HepG2 (cell line): Measurements from ENCODE around the gene REM2. TPM values are rescaled to one million over a fixed set of nuclear protein-coding genes. Genes with fewer than 3 reads are reported as not detected.

Experiments used
- ATAC-seq: fragments of 200-7000 bp; cut with Tn5 transposase; 3 replicates; pipeline ENCODE4 v1.9.1; 2020; ENCODE audit warnings: mild to moderate bottlenecking, moderate library complexity
- BruUV-seq: library from RNA; stranded (reverse); fragments of 400-500 nt; replicated peaks from 2 replicates; lab custom pipeline; 2021; lab: Mats Ljungman, UMichigan
- CTCF ChIA-PET: fragments of 300-600 bp; formaldehyde crosslinking; extraction: SDS; loops from one replicate; lab custom pipeline; 2021; ENCODE audit warnings: low total read pairs, inconsistent platforms, low intra/inter-chr PET ratio; lab: Yijun Ruan, JAX
- POLR2A ChIA-PET: fragments of 350-600 bp; sonication (Branson Sonifier 250); formaldehyde crosslinking; loops from one replicate; lab custom pipeline; 2020; ENCODE audit warnings: antibody characterized with exemption, inconsistent platforms; lab: Yijun Ruan, JAX
- DNase-seq: peaks from one replicate; pipeline ENCODE4 v3.0.0-alpha.2; 2015; ENCODE audit warnings: low spot score
- FAIRE-seq: peaks from 3 replicates; lab custom pipeline; 2011; peaks lifted over from hg19 to GRCh38; lab: Jason Lieb, UNC
- H2AFZ ChIP-seq: one replicate; pipeline ENCODE4 v1.6.1; 2011; ENCODE audit warnings: low read length, inconsistent platforms
- H3K27ac ChIP-seq: fragments of 300-600 bp; 3 replicates; pipeline ENCODE4 v1.8.0; 2011; ENCODE audit warnings: mixed run types, mild to moderate bottlenecking, mixed read lengths, low read length, inconsistent platforms; ENCODE audit not compliant: insufficient read depth; ENCODE audit errors: extremely low read length
- H3K27me3 ChIP-seq, 2 experiments: fragments of 200-600 bp in 1 of 2; 2 replicates in 1 of 2; 3 replicates in 1 of 2; pipeline versions ENCODE4 v1.6.0 to v1.8.0; 2011; ENCODE audit warnings: low read length in 2 of 2, mild to moderate bottlenecking in 2 of 2, moderate library complexity in 2 of 2, inconsistent platforms in 1 of 2; ENCODE audit not compliant: insufficient read depth in 2 of 2, control insufficient read depth in 1 of 2
- H3K36me3 ChIP-seq, 2 experiments: fragments of 200-600 bp in 1 of 2; replicated peaks in 1 of 2; 2 replicates in 1 of 2; 3 replicates in 1 of 2; pipeline versions ENCODE4 v1.5.1 to v1.8.0; 2011; ENCODE audit warnings: low read length in 2 of 2, inconsistent platforms in 1 of 2; ENCODE audit not compliant: insufficient read depth in 2 of 2, control insufficient read depth in 1 of 2
- H3K4me1 ChIP-seq: 2 replicates; pipeline ENCODE4 v1.5.1; 2012; ENCODE audit warnings: low read length, inconsistent platforms; ENCODE audit not compliant: insufficient read depth
- H3K4me2 ChIP-seq: 2 replicates; pipeline ENCODE4 v1.6.0; 2011; ENCODE audit warnings: low read depth, low read length, inconsistent platforms
- H3K4me3 ChIP-seq, 3 experiments: fragments of 200-600 bp in 1 of 3; sonication (generic), shearing (Covaris generic) in 1 of 3; replicated peaks in 1 of 3; 2 replicates each; pipeline ENCODE4 v1.5.1; 2011 to 2016; ENCODE audit warnings: low read length in 3 of 3, inconsistent platforms in 2 of 3, low read depth in 2 of 3, mild to moderate bottlenecking in 2 of 3, control low read depth in 1 of 3, mixed read lengths in 1 of 3; ENCODE audit not compliant: insufficient read depth in 1 of 3
- H3K79me2 ChIP-seq: one replicate; pipeline ENCODE4 v1.6.1; 2011; ENCODE audit warnings: low read length, inconsistent platforms; ENCODE audit not compliant: insufficient read depth
- H3K9ac ChIP-seq: 2 replicates; pipeline ENCODE4 v1.6.0; 2011; ENCODE audit warnings: mild to moderate bottlenecking, low read depth, low read length, inconsistent platforms; ENCODE audit not compliant: insufficient read depth
- H3K9me3 ChIP-seq: 2 replicates; pipeline ENCODE4 v1.5.1; 2012; ENCODE audit warnings: mild to moderate bottlenecking, low read length
- H4K20me1 ChIP-seq: 2 replicates; pipeline ENCODE4 v1.6.0; 2011; ENCODE audit warnings: inconsistent platforms, mild to moderate bottlenecking, low read length, moderate library complexity; ENCODE audit not compliant: insufficient read depth
- CENPX ChIP-seq: sonication (generic); formaldehyde crosslinking; IDR thresholded peaks from 2 replicates; pipeline ENCODE4 v1.9.0; 2021; ENCODE audit warnings: mild to moderate bottlenecking, missing genetic modification reagents, moderate library complexity
- ELF1 ChIP-seq: sonication (generic); formaldehyde crosslinking; IDR thresholded peaks from 2 replicates; pipeline ENCODE4 v1.4.0; 2020; ENCODE audit warnings: missing genetic modification reagents
- GATA4 ChIP-seq: sonication (generic); IDR thresholded peaks from 2 replicates; pipeline ENCODE4 v1.6.1; 2016; ENCODE audit warnings: antibody characterized with exemption, low read depth, borderline replicate concordance
- RFXANK ChIP-seq: IDR thresholded peaks from 2 replicates; pipeline ENCODE4 v1.6.1; 2016
- TSC22D2 ChIP-seq: sonication (generic); formaldehyde crosslinking; IDR thresholded peaks from 2 replicates; pipeline ENCODE4 v1.5.1; 2020; ENCODE audit warnings: missing genetic modification reagents, mild to moderate bottlenecking, borderline replicate concordance
- ZMYM4 ChIP-seq: sonication (generic); formaldehyde crosslinking; IDR thresholded peaks from 2 replicates; pipeline ENCODE4 v1.8.1; 2023; ENCODE audit warnings: mild to moderate bottlenecking, missing genetic modification reagents
- WGBS: methylation state at CpG from one replicate; pipeline ENCODE4 v1.1.6; 2017; ENCODE audit warnings: low lambda C conversion rate; 5-methylcytosine and 5-hydroxymethylcytosine counted together
- in situ Hi-C: cut with HindIII; loops from 2 replicates; pipeline ENCODE4 v1.10.0; 2017; ENCODE audit warnings: low pct_unique_long_range_greater_than_20kb; ENCODE audit not compliant: extremely low pct_ligation_motif_present
- intact Hi-C: fragments of 100-400 bp; cut with micrococcal nuclease; formaldehyde crosslinking; loops from one replicate; pipeline ENCODE4 v1.10.0; 2022; ENCODE audit not compliant: unreplicated experiment
- polyA plus RNA-seq, 8 experiments: library from polyadenylated mRNA; depleted of rRNA in 3 of 8; stranded (reverse) in 7 of 8; unstranded in 1 of 8; fragments of >200 nt; fragmentation: Illumina TruSeq in 4 of 8; extraction: Trizol in 4 of 8; gene quantifications; 2 replicates each; pipeline versions ENCODE4 v1.2.1 to v1.2.3, GENCODE V29; 2011 to 2016; ENCODE audit warnings: low read depth in 4 of 8, missing spikeins in 1 of 8, mixed read lengths in 1 of 8; ENCODE audit not compliant: insufficient read depth in 1 of 8
- total RNA-seq, 5 experiments: library from RNA; depleted of rRNA; stranded (reverse); fragments of >200 nt; fragmentation: Illumina TruSeq; extraction: Trizol; gene quantifications; 2 replicates each; pipeline ENCODE4 v1.2.3, GENCODE V29; 2016; ENCODE audit warnings: low read depth in 1 of 5
- TF ChIP-seq, protein P1 (sequence below): sonication (generic); formaldehyde crosslinking; IDR thresholded peaks from 2 replicates; pipeline ENCODE4 v1.5.1; 2020; ENCODE audit warnings: mild to moderate bottlenecking, missing genetic modification reagents, moderate library complexity
- TF ChIP-seq, protein P2 (sequence below): sonication (generic); formaldehyde crosslinking; IDR thresholded peaks from 2 replicates; pipeline ENCODE4 v1.5.1; 2020; ENCODE audit warnings: mild to moderate bottlenecking, moderate library complexity, missing genetic modification reagents
- TF ChIP-seq, protein P3 (sequence below): sonication (generic); formaldehyde crosslinking; IDR thresholded peaks from 2 replicates; pipeline ENCODE4 v1.4.0; 2020; ENCODE audit warnings: missing genetic modification reagents
- TF ChIP-seq, protein P4 (sequence below): sonication (generic); formaldehyde crosslinking; IDR thresholded peaks from 2 replicates; pipeline ENCODE4 v1.8.1; 2023; ENCODE audit warnings: mild to moderate bottlenecking, inconsistent platforms, moderate library complexity, missing genetic modification reagents, borderline replicate concordance
- TF ChIP-seq, protein P5 (sequence below): sonication (generic); formaldehyde crosslinking; IDR thresholded peaks from 2 replicates; pipeline ENCODE4 v1.4.0; 2020; ENCODE audit warnings: low read depth, mild to moderate bottlenecking, missing genetic modification reagents

REM2 gene
- total and polyA plus RNA-seq, 2 of the 13 experiments (the other 11 are each of a cell fraction or from before 2014, with no cell fraction given), result 0.20 TPM; not detected in 1

DNA sequence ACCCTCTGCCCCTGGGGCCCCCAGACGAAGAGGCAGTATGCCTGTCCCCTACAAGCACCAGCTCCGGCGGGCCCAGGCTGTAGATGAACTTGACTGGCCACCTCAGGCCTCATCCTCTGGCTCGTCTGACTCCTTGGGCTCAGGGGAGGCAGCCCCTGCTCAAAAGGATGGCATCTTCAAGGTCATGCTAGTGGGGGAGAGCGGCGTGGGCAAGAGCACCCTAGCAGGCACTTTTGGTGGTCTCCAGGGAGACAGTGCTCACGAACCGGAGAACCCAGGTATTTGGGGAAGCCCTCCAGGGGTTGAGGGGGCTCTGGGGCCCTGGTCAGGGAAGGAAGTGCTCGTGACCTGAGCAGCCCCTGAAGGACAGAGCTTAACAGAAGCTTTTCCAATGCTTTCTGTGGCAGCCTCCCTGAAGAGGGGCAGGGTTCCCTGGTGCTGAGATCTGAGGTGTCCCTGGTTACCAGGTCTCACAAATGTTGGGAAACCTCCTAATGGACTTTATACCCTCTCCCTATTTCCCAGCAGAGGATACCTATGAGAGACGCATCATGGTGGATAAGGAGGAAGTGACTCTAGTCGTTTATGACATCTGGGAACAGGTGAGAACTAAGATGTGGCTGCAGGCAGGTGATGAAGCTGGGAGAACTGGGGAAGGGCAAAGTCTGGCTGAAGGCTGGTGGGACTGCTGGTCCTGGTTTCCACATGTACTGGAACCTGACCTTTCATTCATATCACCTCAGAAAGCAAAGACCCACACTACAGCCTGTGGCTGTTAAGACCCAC lies 1.9 kb downstream of the REM2 start:
- no peaks in the 10 kb centered on the region for H3K79me2 ChIP-seq
- POLR2A ChIA-PET, result interaction anchor here (1.0 to 5.3 kb wide), 5 partner anchors 12 to 122 kb away, joined by 3 to 53 read pairs (median 4); partner anchors contain the start of genes LRP10, OXA1L and PRMT5
- CTCF ChIA-PET, result no interaction called here
- intact Hi-C loops, result no loop called here
- H4K20me1 ChIP-seq, result no peaks in the 10 kb centered on the region
- H3K4me2 ChIP-seq, result no peak overlapping the region
- H3K27ac ChIP-seq, result no peak overlapping the region
- H3K4me1 ChIP-seq, result peaks cover 15% of the 10 kb centered on the region
- 26% methylated on average over 11 of the region's 11 CpGs for WGBS
- in situ Hi-C loops, result no loop called here
- ATAC-seq (peak; percentile 7), DNase-seq (no peak), FAIRE-seq (no peak)
- no TSS peak for BruUV-seq
- H3K36me3 ChIP-seq, result no peaks in the 10 kb centered on the region
- no peak overlapping the region for H3K9ac ChIP-seq
- H3K9me3 ChIP-seq, result no peaks in the 10 kb centered on the region
- H3K4me3 ChIP-seq, result no peak overlapping the region
- H2AFZ ChIP-seq, result no peak overlapping the region
- peaks cover 12 to 62% of the 10 kb centered on the region in 2 experiments; a peak in 4 of 5 replicates for H3K27me3 ChIP-seq
- TF ChIP-seq, protein P1, sequence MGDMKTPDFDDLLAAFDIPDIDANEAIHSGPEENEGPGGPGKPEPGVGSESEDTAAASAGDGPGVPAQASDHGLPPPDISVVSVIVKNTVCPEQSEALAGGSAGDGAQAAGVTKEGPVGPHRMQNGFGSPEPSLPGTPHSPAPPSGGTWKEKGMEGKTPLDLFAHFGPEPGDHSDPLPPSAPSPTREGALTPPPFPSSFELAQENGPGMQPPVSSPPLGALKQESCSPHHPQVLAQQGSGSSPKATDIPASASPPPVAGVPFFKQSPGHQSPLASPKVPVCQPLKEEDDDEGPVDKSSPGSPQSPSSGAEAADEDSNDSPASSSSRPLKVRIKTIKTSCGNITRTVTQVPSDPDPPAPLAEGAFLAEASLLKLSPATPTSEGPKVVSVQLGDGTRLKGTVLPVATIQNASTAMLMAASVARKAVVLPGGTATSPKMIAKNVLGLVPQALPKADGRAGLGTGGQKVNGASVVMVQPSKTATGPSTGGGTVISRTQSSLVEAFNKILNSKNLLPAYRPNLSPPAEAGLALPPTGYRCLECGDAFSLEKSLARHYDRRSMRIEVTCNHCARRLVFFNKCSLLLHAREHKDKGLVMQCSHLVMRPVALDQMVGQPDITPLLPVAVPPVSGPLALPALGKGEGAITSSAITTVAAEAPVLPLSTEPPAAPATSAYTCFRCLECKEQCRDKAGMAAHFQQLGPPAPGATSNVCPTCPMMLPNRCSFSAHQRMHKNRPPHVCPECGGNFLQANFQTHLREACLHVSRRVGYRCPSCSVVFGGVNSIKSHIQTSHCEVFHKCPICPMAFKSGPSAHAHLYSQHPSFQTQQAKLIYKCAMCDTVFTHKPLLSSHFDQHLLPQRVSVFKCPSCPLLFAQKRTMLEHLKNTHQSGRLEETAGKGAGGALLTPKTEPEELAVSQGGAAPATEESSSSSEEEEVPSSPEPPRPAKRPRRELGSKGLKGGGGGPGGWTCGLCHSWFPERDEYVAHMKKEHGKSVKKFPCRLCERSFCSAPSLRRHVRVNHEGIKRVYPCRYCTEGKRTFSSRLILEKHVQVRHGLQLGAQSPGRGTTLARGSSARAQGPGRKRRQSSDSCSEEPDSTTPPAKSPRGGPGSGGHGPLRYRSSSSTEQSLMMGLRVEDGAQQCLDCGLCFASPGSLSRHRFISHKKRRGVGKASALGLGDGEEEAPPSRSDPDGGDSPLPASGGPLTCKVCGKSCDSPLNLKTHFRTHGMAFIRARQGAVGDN (CRISPR knock-in tag), result peak; percentile 19; the same call in 1 of the 2 replicates
- TF ChIP-seq GATA4, result no peak
- TF ChIP-seq, protein P2, sequence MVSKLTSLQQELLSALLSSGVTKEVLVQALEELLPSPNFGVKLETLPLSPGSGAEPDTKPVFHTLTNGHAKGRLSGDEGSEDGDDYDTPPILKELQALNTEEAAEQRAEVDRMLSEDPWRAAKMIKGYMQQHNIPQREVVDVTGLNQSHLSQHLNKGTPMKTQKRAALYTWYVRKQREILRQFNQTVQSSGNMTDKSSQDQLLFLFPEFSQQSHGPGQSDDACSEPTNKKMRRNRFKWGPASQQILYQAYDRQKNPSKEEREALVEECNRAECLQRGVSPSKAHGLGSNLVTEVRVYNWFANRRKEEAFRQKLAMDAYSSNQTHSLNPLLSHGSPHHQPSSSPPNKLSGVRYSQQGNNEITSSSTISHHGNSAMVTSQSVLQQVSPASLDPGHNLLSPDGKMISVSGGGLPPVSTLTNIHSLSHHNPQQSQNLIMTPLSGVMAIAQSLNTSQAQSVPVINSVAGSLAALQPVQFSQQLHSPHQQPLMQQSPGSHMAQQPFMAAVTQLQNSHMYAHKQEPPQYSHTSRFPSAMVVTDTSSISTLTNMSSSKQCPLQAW (CRISPR knock-in tag), result 0 out of 2 replicates have a peak, but pooled peaks have one; percentile 2
- no peak for TF ChIP-seq RFXANK (CRISPR knock-in tag)
- TF ChIP-seq, protein P3, sequence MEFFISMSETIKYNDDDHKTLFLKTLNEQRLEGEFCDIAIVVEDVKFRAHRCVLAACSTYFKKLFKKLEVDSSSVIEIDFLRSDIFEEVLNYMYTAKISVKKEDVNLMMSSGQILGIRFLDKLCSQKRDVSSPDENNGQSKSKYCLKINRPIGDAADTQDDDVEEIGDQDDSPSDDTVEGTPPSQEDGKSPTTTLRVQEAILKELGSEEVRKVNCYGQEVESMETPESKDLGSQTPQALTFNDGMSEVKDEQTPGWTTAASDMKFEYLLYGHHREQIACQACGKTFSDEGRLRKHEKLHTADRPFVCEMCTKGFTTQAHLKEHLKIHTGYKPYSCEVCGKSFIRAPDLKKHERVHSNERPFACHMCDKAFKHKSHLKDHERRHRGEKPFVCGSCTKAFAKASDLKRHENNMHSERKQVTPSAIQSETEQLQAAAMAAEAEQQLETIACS (CRISPR knock-in tag), result no peak
- TF ChIP-seq CENPX, result no peak
- TF ChIP-seq, protein P4, sequence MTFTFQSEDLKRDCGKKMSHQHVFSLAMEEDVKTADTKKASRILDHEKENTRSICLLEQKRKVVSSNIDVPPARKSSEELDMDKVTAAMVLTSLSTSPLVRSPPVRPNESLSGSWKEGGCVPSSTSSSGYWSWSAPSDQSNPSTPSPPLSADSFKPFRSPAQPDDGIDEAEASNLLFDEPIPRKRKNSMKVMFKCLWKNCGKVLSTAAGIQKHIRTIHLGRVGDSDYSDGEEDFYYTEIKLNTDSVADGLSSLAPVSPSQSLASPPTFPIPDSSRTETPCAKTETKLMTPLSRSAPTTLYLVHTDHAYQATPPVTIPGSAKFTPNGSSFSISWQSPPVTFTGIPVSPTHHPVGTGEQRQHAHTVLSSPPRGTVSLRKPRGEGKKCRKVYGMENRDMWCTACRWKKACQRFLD, result no peak
- no peak for TF ChIP-seq ELF1 (CRISPR knock-in tag)
- TF ChIP-seq TSC22D2 (CRISPR knock-in tag), result no peak
- no peak for TF ChIP-seq ZMYM4
- TF ChIP-seq, protein P5, sequence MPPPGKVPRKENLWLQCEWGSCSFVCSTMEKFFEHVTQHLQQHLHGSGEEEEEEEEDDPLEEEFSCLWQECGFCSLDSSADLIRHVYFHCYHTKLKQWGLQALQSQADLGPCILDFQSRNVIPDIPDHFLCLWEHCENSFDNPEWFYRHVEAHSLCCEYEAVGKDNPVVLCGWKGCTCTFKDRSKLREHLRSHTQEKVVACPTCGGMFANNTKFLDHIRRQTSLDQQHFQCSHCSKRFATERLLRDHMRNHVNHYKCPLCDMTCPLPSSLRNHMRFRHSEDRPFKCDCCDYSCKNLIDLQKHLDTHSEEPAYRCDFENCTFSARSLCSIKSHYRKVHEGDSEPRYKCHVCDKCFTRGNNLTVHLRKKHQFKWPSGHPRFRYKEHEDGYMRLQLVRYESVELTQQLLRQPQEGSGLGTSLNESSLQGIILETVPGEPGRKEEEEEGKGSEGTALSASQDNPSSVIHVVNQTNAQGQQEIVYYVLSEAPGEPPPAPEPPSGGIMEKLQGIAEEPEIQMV (CRISPR knock-in tag), result no peak
